ENCODE results near the gene BTBD16.

The BTBD16 gene

DNA sequence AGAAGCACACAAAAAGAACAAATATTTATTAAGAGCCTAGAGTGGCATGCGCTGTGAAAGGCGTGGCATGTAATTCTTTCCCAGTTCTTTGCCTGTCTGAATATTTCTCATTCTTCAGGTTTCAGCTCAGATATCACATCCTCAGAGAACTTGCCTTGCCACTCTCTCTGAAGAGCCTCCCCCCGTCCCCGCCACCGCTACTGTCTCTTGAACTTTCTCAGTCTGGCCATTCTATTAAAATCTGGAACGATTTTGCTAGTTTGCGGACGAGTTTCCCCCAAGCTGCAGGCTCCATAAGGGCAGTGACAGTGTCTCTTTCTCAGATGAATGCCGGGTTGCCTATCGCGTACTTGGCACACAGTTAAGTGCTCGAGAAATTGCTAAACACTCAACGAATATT, 102.6 kb downstream of the BTBD16 start:
- H3K9me3 ChIP-seq (replicated peaks; ENCODE audit: low read length), result no peaks in the 10 kb centered on the region
- H3K4me3 ChIP-seq (ENCODE audit: low read length), result peak overlapping the region; percentile 91
- H3K27me3 ChIP-seq (ENCODE audit: control insufficient read depth, insufficient read depth, low read length), result peaks cover 5% of the 10 kb centered on the region
- H3K36me3 ChIP-seq (ENCODE audit: insufficient read depth, low read length), result no peaks in the 10 kb centered on the region
- peak overlapping the region; percentile 91 for H3K4me2 ChIP-seq (ENCODE audit: low read length)
- peak overlapping the region; percentile 62 for H3K9ac ChIP-seq (ENCODE audit: low read depth, low read length)
- H3K4me1 ChIP-seq (ENCODE audit: control insufficient read depth, insufficient read depth, low read length), result peaks cover 14% of the 10 kb centered on the region

DNA sequence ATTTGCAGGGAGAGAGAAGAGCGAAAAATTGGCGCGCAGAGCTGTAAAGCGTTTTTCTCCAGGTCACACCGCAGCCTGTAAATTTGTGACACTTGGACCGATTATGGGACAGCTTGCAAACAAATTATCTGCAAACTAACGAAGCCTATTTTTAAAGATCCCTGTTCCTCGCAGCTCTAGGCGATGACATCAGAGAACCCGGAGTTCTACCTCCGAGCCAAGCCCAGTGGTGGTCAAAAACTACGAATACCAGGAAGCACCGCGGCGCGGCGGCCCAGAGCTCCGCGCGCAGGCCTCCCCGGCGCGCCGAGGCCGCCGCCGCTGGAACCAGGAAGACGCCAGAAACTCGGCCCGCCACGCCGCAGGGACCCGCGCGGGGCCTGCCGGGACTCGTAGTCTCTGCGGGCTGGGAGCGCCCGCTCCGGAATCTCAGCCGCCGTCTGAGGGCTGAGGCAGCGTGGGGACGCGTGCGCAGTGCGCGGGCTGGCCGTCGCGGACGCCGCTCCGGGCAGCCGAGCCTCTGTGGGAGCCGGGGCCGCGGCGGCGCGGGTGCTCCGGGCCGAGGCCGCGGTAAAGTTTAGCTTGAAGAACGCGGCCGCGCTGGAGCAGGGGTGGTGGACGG, 103.3 kb downstream of the BTBD16 start, which contains the start of gene PLEKHA1:
TSS of gene PLEKHA1 (plus strand) at position 472 of the 622 bp plus-strand sequence. CDS start 18,493 bp downstream, outside the sequence.
- Histone ChIP-seq H3K9ac (ENCODE audit: low read depth, low read length) (peak within 1 kb of the TSS; percentile 86), H3K4me2 (ENCODE audit: low read length) (peak within 1 kb of the TSS; percentile 91), H3K36me3 (ENCODE audit: insufficient read depth, low read length) (no peaks in the 10 kb centered on the region), H3K27me3 (ENCODE audit: control insufficient read depth, insufficient read depth, low read length) (no peaks in the 10 kb centered on the region), H3K4me1 (ENCODE audit: control insufficient read depth, insufficient read depth, low read length) (peaks cover 14% of the 10 kb centered on the region), H3K4me3 (ENCODE audit: low read length) (peak within 1 kb of the TSS; percentile 91), H3K9me3 (replicated peaks; ENCODE audit: low read length) (no peaks in the 10 kb centered on the region)

DNA sequence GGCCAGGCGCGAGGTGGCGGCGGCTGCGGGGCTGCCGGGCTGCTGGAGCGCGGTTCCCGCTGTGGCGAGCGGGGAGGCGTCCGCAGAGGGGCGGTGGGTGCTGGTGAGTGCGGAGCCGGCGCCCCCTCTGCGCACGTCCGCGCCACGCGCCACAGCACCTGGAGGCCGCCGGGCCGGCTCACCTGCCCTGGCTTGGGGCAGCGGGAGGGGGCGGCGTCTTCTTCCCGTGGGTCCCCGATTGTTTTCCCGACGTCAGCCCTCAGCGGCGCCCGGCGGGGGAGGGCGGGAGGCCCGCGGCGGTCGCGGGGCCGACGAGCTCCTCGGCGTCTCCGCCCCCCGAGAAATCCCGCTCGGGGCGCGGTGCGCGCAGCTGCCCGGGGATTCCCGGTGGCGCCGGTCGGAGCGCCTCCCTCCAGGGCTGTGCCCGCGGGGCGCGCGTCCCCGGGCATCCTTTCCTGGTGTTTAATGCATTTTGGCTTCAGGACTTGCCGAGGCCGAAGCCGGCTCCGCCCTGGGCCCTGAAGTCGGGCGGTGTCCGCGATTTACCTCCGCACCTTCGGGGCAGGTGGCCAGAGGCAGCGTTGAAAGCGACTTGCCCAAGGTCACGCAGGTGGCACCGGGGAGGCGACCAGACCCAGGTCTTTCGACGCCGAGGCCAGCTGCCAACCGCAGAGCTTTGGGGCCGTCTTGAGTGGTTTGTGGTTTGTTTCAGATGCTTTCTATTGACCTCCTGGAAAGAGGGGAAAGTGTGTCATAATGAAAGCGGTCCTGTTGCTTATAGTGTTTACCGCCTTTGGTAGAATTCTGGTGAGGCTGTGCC, 104.0 kb downstream of the BTBD16 start:
- peaks cover 14% of the 10 kb centered on the region for H3K4me1 ChIP-seq (ENCODE audit: control insufficient read depth, insufficient read depth, low read length)
- no peaks in the 10 kb centered on the region for H3K36me3 ChIP-seq (ENCODE audit: insufficient read depth, low read length)
- peak overlapping the region; percentile 86 for H3K9ac ChIP-seq (ENCODE audit: low read depth, low read length)
- H3K9me3 ChIP-seq (replicated peaks; ENCODE audit: low read length), result no peaks in the 10 kb centered on the region
- no peaks in the 10 kb centered on the region for H3K27me3 ChIP-seq (ENCODE audit: control insufficient read depth, insufficient read depth, low read length)
- H3K4me3 ChIP-seq (ENCODE audit: low read length), result peak overlapping the region; percentile 91
- peak overlapping the region; percentile 91 for H3K4me2 ChIP-seq (ENCODE audit: low read length)

DNA sequence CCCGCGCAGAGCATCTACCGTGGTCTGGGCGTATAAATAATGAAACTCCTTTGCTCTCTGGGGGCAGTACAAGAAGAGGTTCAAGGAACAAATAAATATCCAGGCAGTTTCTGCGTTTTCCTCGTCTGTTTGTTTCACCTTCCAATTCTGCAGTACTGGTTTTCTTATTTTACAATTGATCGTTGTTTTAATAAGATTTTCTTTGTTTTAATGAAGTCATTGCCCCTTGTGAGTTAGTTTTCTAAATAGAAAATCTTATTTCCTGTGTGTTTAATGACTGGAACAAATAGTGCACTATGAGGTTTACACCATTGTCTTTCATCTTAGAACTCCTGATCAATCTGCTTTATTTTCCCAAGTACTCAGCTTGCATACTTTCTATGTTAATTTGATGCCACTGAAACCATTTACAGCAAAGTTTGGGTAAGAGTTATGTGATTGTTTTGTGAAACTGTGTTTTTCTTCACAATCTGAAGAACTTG, 104.6 kb downstream of the BTBD16 start:
- Histone ChIP-seq H3K9me3 (replicated peaks; ENCODE audit: low read length) (no peaks in the 10 kb centered on the region), H3K36me3 (ENCODE audit: insufficient read depth, low read length) (no peaks in the 10 kb centered on the region), H3K4me1 (ENCODE audit: control insufficient read depth, insufficient read depth, low read length) (peaks cover 14% of the 10 kb centered on the region), H3K4me2 (ENCODE audit: low read length) (peak overlapping the region; percentile 91), H3K9ac (ENCODE audit: low read depth, low read length) (peak overlapping the region; percentile 86), H3K4me3 (ENCODE audit: low read length) (peak overlapping the region; percentile 91), H3K27me3 (ENCODE audit: control insufficient read depth, insufficient read depth, low read length) (no peaks in the 10 kb centered on the region)

DNA sequence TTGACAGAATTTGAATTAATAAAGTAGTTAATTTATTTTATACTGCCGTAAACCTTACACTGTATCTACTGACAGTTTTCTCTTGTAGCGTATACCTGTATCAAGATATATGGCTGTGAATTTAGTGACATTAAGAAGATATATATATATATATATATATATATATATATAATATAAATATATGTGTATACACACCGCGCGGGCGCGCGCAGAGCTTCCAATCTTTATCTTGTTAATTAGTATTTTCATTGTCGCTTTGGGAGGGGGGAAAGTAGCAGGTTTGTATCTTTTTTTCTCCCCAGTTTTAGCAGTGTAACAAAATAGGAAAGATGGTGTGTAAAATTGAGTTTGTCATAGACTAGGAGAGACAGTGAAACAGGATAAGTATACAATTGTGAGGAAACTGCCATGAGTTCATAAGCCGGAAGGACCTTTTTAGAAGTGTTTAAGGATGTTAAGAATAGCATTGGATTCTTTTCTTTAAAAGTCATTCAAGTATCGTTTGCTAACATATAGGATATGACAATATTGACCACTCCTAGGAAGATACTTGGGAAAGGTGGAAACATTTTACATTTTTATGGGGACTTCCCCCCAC, 105.4 kb downstream of the BTBD16 start:
- no peaks in the 10 kb centered on the region for H3K9me3 ChIP-seq (replicated peaks; ENCODE audit: low read length)
- H3K4me2 ChIP-seq (ENCODE audit: low read length), result peak overlapping the region; percentile 91
- H3K27me3 ChIP-seq (ENCODE audit: control insufficient read depth, insufficient read depth, low read length), result no peaks in the 10 kb centered on the region
- H3K36me3 ChIP-seq (ENCODE audit: insufficient read depth, low read length), result no peaks in the 10 kb centered on the region
- peaks cover 14% of the 10 kb centered on the region for H3K4me1 ChIP-seq (ENCODE audit: control insufficient read depth, insufficient read depth, low read length)
- H3K9ac ChIP-seq (ENCODE audit: low read depth, low read length), result no peak overlapping the region
- no peak overlapping the region for H3K4me3 ChIP-seq (ENCODE audit: low read length)

DNA sequence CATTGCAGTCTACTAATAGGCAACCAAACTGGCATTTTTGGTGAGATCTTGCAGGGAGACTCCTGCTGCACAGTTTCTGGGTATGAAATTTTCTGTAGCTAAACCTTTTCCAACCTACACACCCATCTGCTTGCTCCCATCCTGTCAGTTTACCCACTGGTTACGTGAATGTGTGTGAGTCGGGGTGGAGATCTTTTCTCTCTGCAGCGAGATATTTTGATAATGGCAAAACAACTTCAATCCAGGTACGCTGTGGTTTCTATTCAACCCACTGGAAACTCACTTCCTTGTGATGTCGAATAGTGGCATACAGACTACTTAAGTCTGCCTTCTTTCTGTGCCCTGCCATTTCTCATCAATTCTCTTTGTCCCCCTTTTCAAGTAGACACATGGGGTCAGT, 107.9 kb downstream of the BTBD16 start:
- no peak overlapping the region for H3K9ac ChIP-seq (ENCODE audit: low read depth, low read length)
- no peak overlapping the region for H3K4me3 ChIP-seq (ENCODE audit: low read length)
- H3K4me1 ChIP-seq (ENCODE audit: control insufficient read depth, insufficient read depth, low read length), result peaks cover 4% of the 10 kb centered on the region
- no peaks in the 10 kb centered on the region for H3K27me3 ChIP-seq (ENCODE audit: control insufficient read depth, insufficient read depth, low read length)
- H3K4me2 ChIP-seq (ENCODE audit: low read length), result no peak overlapping the region
- no peaks in the 10 kb centered on the region for H3K9me3 ChIP-seq (replicated peaks; ENCODE audit: low read length)
- no peaks in the 10 kb centered on the region for H3K36me3 ChIP-seq (ENCODE audit: insufficient read depth, low read length)

DNA sequence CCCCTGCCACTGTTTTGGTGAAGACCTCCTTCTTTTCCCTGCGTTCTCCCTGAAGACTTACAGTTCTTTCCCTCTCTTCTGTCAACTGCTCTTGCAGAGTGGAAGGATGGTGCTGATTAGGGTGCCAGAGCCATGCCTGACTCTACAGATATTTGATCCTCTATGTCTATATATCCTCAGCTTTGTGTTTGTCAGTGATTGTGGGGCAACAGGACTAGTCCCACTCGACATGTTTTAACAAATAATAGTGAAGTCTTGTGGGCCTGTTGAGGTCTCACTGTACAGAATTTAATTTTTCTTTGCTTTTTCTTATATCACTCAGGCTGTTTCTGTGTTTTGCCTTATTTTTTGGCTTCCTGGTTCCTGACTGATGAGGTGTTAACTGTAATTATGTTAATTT, 108.4 kb downstream of the BTBD16 start:
- H3K27me3 ChIP-seq (ENCODE audit: control insufficient read depth, insufficient read depth, low read length), result no peaks in the 10 kb centered on the region
- peaks cover 4% of the 10 kb centered on the region for H3K4me1 ChIP-seq (ENCODE audit: control insufficient read depth, insufficient read depth, low read length)
- no peak overlapping the region for H3K9ac ChIP-seq (ENCODE audit: low read depth, low read length)
- H3K4me3 ChIP-seq (ENCODE audit: low read length), result no peak overlapping the region
- H3K9me3 ChIP-seq (replicated peaks; ENCODE audit: low read length), result no peaks in the 10 kb centered on the region
- H3K36me3 ChIP-seq (ENCODE audit: insufficient read depth, low read length), result no peaks in the 10 kb centered on the region
- H3K4me2 ChIP-seq (ENCODE audit: low read length), result no peak overlapping the region

DNA sequence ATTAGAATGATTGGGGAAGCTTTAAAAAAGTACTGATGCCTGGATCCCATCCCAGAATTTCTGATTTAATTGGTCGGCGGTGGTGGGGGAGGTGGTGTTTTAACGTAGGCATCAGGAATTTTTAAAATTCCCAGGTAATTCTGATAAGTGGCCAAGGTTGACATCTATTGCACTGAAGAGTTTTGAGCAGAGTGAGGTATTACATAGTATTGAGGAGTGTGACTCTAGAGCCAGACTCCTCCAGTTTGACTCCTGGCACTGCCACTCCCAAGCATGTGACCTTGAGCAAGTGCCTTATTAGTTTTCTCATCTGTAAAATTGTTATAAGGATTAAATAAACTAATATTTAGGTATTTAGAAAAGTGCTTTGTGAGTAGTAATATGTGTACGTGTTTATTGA, 109.6 kb downstream of the BTBD16 start:
- no peak overlapping the region for H3K9ac ChIP-seq (ENCODE audit: low read depth, low read length)
- no peaks in the 10 kb centered on the region for H3K27me3 ChIP-seq (ENCODE audit: control insufficient read depth, insufficient read depth, low read length)
- no peaks in the 10 kb centered on the region for H3K9me3 ChIP-seq (replicated peaks; ENCODE audit: low read length)
- no peaks in the 10 kb centered on the region for H3K36me3 ChIP-seq (ENCODE audit: insufficient read depth, low read length)
- H3K4me2 ChIP-seq (ENCODE audit: low read length), result no peak overlapping the region
- H3K4me1 ChIP-seq (ENCODE audit: control insufficient read depth, insufficient read depth, low read length), result peaks cover 4% of the 10 kb centered on the region
- H3K4me3 ChIP-seq (ENCODE audit: low read length), result no peak overlapping the region

DNA sequence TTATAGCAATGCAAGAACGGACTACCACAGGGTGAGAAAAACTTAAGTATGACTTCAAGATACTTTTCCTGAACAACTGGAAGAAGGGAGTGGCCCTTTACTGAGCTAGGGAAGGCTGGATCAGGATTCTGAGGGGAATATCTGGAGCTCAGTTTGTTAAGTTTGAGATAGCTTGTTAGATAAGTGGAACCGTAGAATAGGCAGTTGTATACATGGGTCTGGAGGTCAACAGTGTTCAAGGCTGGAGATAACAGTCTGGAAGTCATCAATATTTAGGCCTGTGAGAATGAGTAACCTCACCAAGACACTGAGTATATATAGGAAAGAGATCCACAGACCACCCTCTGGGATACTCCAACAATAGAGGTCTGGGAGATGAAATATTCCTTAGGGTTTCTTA, 110.6 kb downstream of the BTBD16 start:
- Histone ChIP-seq H3K36me3 (ENCODE audit: insufficient read depth, low read length) (no peaks in the 10 kb centered on the region), H3K9ac (ENCODE audit: low read depth, low read length) (no peak overlapping the region), H3K4me1 (ENCODE audit: control insufficient read depth, insufficient read depth, low read length) (no peaks in the 10 kb centered on the region), H3K4me2 (ENCODE audit: low read length) (no peak overlapping the region), H3K4me3 (ENCODE audit: low read length) (no peak overlapping the region), H3K9me3 (replicated peaks; ENCODE audit: low read length) (no peaks in the 10 kb centered on the region), H3K27me3 (ENCODE audit: control insufficient read depth, insufficient read depth, low read length) (no peaks in the 10 kb centered on the region)

DNA sequence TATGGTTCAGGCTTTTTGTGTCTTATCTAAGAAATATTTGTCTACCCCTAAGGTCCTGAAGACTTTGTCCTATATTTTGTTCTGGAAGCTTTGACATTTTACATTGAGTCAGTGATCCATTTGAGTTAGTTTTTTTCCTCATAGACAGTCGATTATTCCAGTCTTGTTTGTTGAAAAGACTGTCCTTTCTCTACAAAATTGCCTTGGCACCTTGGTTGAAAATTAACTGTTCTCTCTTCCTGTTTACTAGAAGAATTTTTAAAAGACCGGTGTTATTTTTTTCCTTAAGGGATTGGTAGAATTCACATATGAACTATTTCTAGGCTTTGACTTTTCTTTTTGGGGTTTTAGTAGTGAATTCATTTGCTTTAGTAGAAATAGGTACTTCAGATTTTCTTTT, 115.4 kb downstream of the BTBD16 start:
- Histone ChIP-seq H3K4me2 (ENCODE audit: low read length) (no peak overlapping the region), H3K9ac (ENCODE audit: low read depth, low read length) (no peak overlapping the region), H3K36me3 (ENCODE audit: insufficient read depth, low read length) (no peaks in the 10 kb centered on the region), H3K4me1 (ENCODE audit: control insufficient read depth, insufficient read depth, low read length) (no peaks in the 10 kb centered on the region), H3K4me3 (ENCODE audit: low read length) (no peak overlapping the region), H3K27me3 (ENCODE audit: control insufficient read depth, insufficient read depth, low read length) (no peaks in the 10 kb centered on the region), H3K9me3 (replicated peaks; ENCODE audit: low read length) (no peaks in the 10 kb centered on the region)

DNA sequence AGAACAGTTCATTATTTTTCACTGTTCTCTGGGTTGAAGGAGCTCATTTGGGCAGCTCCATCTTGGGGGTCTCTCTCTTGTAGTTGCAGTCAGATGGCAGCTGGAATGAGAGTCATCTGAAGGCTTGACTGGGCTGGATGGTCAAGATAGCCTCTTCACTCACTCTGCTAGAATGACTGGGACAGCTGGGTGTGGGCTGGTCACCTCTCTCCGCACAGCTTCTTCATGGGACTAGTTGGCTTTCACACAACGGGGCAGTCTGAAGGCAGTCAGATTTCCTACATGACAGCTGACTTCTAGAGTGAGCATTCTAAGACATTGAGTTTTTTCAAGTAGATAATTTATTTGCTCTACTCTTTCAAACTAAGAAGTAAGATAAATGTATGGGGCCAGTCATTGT, 116.5 kb downstream of the BTBD16 start:
- no peak overlapping the region for H3K9ac ChIP-seq (ENCODE audit: low read depth, low read length)
- no peaks in the 10 kb centered on the region for H3K4me1 ChIP-seq (ENCODE audit: control insufficient read depth, insufficient read depth, low read length)
- no peak overlapping the region for H3K4me3 ChIP-seq (ENCODE audit: low read length)
- no peak overlapping the region for H3K4me2 ChIP-seq (ENCODE audit: low read length)
- H3K9me3 ChIP-seq (replicated peaks; ENCODE audit: low read length), result no peaks in the 10 kb centered on the region
- H3K36me3 ChIP-seq (ENCODE audit: insufficient read depth, low read length), result no peaks in the 10 kb centered on the region
- H3K27me3 ChIP-seq (ENCODE audit: control insufficient read depth, insufficient read depth, low read length), result no peaks in the 10 kb centered on the region

Data from skeletal muscle satellite cell (primary cell).